Common myeloid progenitor, CD34-positive (primary cell): Measurements from ENCODE around the gene SLC38A8.
A peak's percentile ranks its signal among the peaks of the same experiment; 100 is the strongest.

ENCODE experiments used
- CTCF ChIA-PET: fragments of 350-600 bp; sonication (Branson Sonifier 250); formaldehyde crosslinking; loops from one replicate; lab custom pipeline; 2021; ENCODE audit warnings: antibody characterized with exemption; lab: Charles Lee
- POLR2A ChIA-PET: fragments of 350-600 bp; sonication (Branson Sonifier 250); formaldehyde crosslinking; loops from one replicate; lab custom pipeline; 2021; ENCODE audit warnings: antibody characterized with exemption; lab: Charles Lee
- DNase-seq, 3 donors: peaks; one replicate each; pipeline versions ENCODE4 v3.0.0 to v3.0.0-alpha.2; 2013
- H3K27ac ChIP-seq, 2 experiments: 1 replicate in 1 of 2; 2 replicates in 1 of 2; pipeline ENCODE4 v1.7.0; 2013; ENCODE audit warnings: inconsistent platforms in 2 of 2, low read length in 2 of 2, mild to moderate bottlenecking in 2 of 2, low read depth in 1 of 2, moderate library complexity in 1 of 2; ENCODE audit not compliant: severe bottlenecking in 2 of 2, insufficient read depth in 1 of 2, poor library complexity in 1 of 2
- H3K27me3 ChIP-seq, 5 experiments: replicated peaks in 2 of 5; 1 replicate in 3 of 5; 2 replicates in 2 of 5; pipeline versions ENCODE4 v1.6.1 to v1.7.0; 2013; ENCODE audit warnings: low read length in 4 of 5, mild to moderate bottlenecking in 2 of 5, moderate library complexity in 2 of 5, inconsistent platforms in 1 of 5; ENCODE audit not compliant: insufficient read depth in 5 of 5, control insufficient read depth in 4 of 5
- H3K36me3 ChIP-seq, 4 experiments: 1 replicate in 2 of 4; 2 replicates in 2 of 4; pipeline versions ENCODE4 v1.6.1 to v1.7.0; 2013; ENCODE audit warnings: low read length in 3 of 4, control low read depth in 1 of 4, mild to moderate bottlenecking in 1 of 4; ENCODE audit not compliant: control insufficient read depth in 4 of 4, insufficient read depth in 4 of 4
- H3K4me1 ChIP-seq, 4 experiments: 1 replicate in 3 of 4; 2 replicates in 1 of 4; pipeline versions ENCODE4 v1.6.1 to v1.7.1; 2013; ENCODE audit warnings: low read length in 3 of 4, mild to moderate bottlenecking in 3 of 4, control low read depth in 1 of 4, inconsistent platforms in 1 of 4, moderate library complexity in 1 of 4; ENCODE audit not compliant: control insufficient read depth in 4 of 4, insufficient read depth in 4 of 4; ENCODE audit errors: control extremely low read depth in 1 of 4
- H3K4me3 ChIP-seq, 7 experiments: 1 replicate in 4 of 7; 2 replicates in 3 of 7; pipeline versions ENCODE4 v1.5.1 to v1.7.0; 2013; ENCODE audit warnings: mild to moderate bottlenecking in 7 of 7, low read length in 6 of 7, moderate library complexity in 6 of 7, inconsistent platforms in 2 of 7, low read depth in 2 of 7, control low read depth in 1 of 7; ENCODE audit not compliant: insufficient read depth in 4 of 7, control insufficient read depth in 1 of 7; ENCODE audit errors: extremely low read depth in 1 of 7
- H3K9me3 ChIP-seq, 5 experiments: 1 replicate in 4 of 5; 2 replicates in 1 of 5; pipeline versions ENCODE4 v1.6.1 to v1.7.1; 2013; ENCODE audit warnings: low read length in 4 of 5, mild to moderate bottlenecking in 2 of 5, inconsistent platforms in 1 of 5, low read depth in 1 of 5, moderate library complexity in 1 of 5; ENCODE audit not compliant: control insufficient read depth in 4 of 5, insufficient read depth in 2 of 5; ENCODE audit errors: control extremely low read depth in 1 of 5
- WGBS: methylation state at CpG from one replicate; pipeline ENCODE4 v1.1.5; 2013; ENCODE audit not compliant: insufficient coverage; 5-methylcytosine and 5-hydroxymethylcytosine counted together

Gene SLC38A8

DNA sequence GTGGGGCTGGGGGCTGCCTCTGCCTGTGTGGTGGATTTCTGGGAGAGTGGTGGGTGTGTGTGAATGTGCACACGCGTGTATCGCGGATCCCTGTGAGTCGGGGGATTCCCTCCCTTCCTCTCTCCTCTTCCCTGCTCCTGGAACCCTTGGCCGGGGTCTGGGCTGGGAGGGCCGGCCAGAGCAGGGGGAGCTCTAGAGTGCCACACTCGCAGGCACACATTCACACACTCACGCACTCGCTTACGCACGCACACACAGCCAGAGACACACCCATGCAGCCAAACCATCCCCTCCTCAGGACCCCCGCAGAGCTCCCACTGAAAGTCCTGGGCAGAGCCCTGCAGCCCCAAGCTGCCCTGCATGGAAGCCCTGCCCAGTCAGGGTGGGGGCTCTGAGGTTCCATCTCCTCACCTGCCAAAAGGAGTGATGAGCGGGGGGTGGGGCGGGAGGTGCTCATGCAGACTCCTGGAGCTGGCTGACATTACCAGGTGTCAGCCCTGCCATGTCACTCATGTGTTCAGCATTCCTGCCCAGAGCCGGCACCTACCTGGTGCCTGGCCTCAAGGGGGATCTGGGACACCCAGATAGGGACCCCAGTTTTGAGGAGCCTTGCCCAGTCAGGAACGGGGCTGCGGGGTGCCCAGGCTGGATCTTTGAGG is 72.7 kb downstream of the SLC38A8 start:
- POLR2A ChIA-PET: no interaction called here
- Histone ChIP-seq H3K4me3 (no peak overlapping the region), H3K27me3 (peaks cover 3 to 77% (median 20%) of the 10 kb centered on the region in 5 experiments), H3K36me3 (no peaks in the 10 kb centered on the region), H3K9me3 (no peaks in the 10 kb centered on the region), H3K4me1 (peaks cover 0 to 4% (median 0%) of the 10 kb centered on the region in 4 experiments), H3K27ac (no peak overlapping the region)
- DNase-seq: no peak
- CTCF ChIA-PET: interaction anchor here (1.1 to 2.0 kb wide), 3 partner anchors 13 to 96 kb away, joined by 4 to 9 read pairs (median 6); no protein-coding TSS in a partner anchor
- WGBS: 51% methylated on average over 8 of the region's 18 CpGs

DNA sequence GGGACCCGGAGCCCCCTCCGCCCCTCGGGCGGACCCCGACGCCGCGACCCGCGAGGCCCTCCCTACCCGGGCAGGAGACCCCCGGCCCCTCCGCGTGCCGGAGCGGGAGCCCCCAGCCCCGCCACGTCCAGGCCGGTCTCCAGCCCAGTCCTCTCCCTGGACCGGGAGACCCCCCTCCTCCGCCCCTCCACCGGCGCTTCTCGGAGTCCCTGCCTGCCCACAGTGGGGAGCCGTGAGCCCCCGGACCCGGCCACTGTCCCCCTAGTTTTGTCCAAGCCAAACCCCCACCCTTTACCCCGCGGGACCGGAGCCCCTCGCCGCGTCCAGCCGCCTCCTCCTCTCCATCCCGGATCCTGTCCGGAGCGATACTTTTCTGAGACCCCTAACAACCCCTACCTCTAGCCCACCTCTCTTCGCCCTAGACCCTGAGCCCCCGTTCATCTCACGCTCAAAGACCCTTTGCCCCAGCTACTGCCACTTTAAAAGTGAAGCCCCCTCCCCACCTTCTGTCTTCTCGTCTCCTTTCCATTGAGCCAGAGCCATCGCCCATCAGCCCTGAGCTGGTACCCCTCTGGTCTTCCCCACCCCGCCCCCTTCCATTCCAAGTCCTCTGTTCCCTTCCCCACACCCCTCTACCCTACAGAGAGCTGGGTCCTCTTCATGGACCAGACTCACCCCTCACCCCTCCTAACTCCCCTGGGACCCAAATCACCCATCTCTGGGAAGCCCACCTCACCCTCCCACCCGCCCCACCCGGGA is 73.5 kb downstream of the SLC38A8 start:
- Histone ChIP-seq H3K27me3 (peaks cover 3 to 69% (median 20%) of the 10 kb centered on the region in 5 experiments), H3K27ac (no peak overlapping the region), H3K4me1 (peaks cover 0 to 4% (median 0%) of the 10 kb centered on the region in 4 experiments), H3K4me3 (no peak overlapping the region), H3K9me3 (no peaks in the 10 kb centered on the region), H3K36me3 (no peaks in the 10 kb centered on the region)
- POLR2A ChIA-PET: no interaction called here
- DNase-seq: no peak
- WGBS: 9% methylated on average over 42 of the region's 45 CpGs
- CTCF ChIA-PET: interaction anchor here (1.1 to 2.0 kb wide), 3 partner anchors 12 to 96 kb away, joined by 4 to 9 read pairs (median 6); no protein-coding TSS in a partner anchor

DNA sequence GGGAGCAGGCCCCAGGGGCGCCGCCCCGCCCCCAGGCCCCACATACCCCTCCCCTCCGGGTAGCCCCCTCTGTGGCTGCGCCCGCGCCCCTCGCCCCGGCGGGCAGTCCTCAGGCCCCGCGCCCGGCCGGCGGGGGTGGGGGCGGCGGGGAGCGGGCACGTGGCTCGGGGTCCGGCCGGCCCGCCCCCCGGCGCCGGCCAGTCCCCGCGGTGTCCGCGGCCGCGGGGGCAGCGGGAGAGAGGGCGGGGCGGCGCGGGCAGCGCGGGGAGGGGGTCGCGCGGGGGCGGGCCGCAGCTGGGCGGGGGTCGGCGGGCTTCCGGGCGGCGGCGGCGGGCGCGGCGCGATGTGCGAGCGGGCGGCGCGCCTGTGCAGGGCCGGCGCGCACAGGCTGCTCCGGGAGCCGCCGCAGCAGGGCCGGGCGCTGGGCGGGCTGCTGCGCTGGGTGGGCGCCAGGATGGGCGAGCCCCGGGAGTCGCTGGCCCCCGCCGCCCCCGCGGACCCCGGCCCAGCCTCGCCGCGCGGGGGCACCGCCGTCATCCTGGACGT is 74.2 kb downstream of the SLC38A8 start:
- POLR2A ChIA-PET: no interaction called here
- WGBS: 3% methylated on average over 43 of the region's 87 CpGs

DNA sequence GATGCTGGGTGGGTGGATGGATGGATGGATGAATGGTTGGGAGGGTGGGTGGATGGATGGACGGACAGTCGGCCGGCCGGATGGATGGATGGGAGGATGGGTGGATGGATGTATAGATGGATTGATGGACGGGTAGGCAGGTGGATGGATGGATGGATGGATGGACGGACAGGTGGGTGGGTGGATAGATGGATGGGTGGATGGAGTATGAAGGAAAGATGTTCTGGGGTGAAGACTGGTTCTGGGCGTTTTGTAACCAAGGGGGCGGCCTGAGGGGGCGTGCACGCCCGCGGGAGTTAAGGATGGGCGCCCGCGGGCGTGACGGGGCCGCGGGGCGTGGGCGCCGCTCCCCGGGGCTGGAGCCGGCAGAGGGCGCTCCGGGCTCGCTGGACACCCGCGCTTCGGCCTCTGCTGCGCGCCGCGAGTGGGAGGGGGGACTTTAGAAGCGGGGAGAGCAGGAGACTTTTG is 74.7 kb downstream of the SLC38A8 start, which contains the start of gene NECAB2:
TSS of gene NECAB2 (plus strand) at position 407 of the 468 bp plus-strand sequence. CDS start 405 bp downstream, outside the sequence.
- Histone ChIP-seq H3K27ac (no peak within 1 kb of the TSS), H3K4me1 (peaks cover 0 to 4% (median 0%) of the 10 kb centered on the region in 4 experiments), H3K27me3 (peaks cover 0 to 57% (median 18%) of the 10 kb centered on the region in 5 experiments), H3K36me3 (no peaks in the 10 kb centered on the region), H3K4me3 (no peak within 1 kb of the TSS), H3K9me3 (no peaks in the 10 kb centered on the region)
- 17% methylated on average over 29 of the region's 35 CpGs for WGBS
- peak; percentile 22 to 48 (median 41) for DNase-seq
- POLR2A ChIA-PET: no interaction called here
- CTCF ChIA-PET: no interaction called here

More for the DNA sequence above, 74.2 kb downstream of the SLC38A8 start:
- no peaks in the 10 kb centered on the region for H3K9me3 ChIP-seq
- H3K36me3 ChIP-seq: no peaks in the 10 kb centered on the region
- H3K4me1 ChIP-seq: peaks cover 0 to 4% (median 0%) of the 10 kb centered on the region in 4 experiments
- CTCF ChIA-PET: no interaction called here
- H3K27ac ChIP-seq: no peak overlapping the region
- H3K4me3 ChIP-seq: no peak overlapping the region
- peaks cover 0 to 62% (median 18%) of the 10 kb centered on the region in 5 experiments for H3K27me3 ChIP-seq
- no peak for DNase-seq

DNA sequence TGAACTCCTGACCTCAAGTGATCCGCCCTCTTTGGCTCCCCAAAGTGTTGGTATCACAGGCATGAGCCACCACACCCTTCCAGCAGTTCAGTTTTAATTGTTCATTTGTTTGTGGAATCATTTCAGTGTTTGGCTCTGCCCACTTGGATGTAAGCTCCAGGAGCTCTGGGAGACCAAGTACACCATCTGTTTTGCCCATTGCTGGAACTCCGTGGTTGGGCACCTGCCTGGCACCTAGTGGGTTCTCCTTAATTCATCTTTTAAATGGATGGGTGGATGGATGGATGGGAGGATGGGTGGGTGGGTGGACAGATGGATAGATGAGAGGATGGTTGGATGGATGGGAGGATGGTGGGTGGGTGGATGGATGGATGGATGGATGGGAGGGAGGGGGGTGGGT is 75.5 kb downstream of the SLC38A8 start:
- H3K27ac ChIP-seq: no peak overlapping the region
- no peaks in the 10 kb centered on the region for H3K9me3 ChIP-seq
- CTCF ChIA-PET: interaction anchor here (0.7 kb wide), 1 partner anchor 87 kb away, joined by 4 read pairs; no protein-coding TSS in a partner anchor
- H3K27me3 ChIP-seq: peaks cover 0 to 49% (median 15%) of the 10 kb centered on the region in 5 experiments
- no peak overlapping the region for H3K4me3 ChIP-seq
- POLR2A ChIA-PET: no interaction called here
- peaks cover 0 to 4% (median 0%) of the 10 kb centered on the region in 4 experiments for H3K4me1 ChIP-seq
- DNase-seq: no peak
- H3K36me3 ChIP-seq: no peaks in the 10 kb centered on the region
- 100% methylated on average over 1 of the region's 2 CpGs for WGBS

GRCh38 chr16:83966153-83966696 is 76.4 kb downstream of the SLC38A8 start:
- no peak overlapping the region for H3K4me3 ChIP-seq
- H3K27ac ChIP-seq: no peak overlapping the region
- peaks cover 0 to 40% (median 10%) of the 10 kb centered on the region in 5 experiments for H3K27me3 ChIP-seq
- no peaks in the 10 kb centered on the region for H3K9me3 ChIP-seq
- peaks cover 0 to 4% (median 0%) of the 10 kb centered on the region in 4 experiments for H3K4me1 ChIP-seq
- ChIA-PET POLR2A (no interaction called here), CTCF (interaction anchor here (1.0 kb wide), 1 partner anchor 104 kb away, joined by 3 read pairs; no protein-coding TSS in a partner anchor)
- H3K36me3 ChIP-seq: no peaks in the 10 kb centered on the region
- WGBS: 100% methylated on average over 6 of the region's 13 CpGs
- no peak for DNase-seq
